ENCODE measurements around the gene SLC16A10. TPM values are rescaled to one million over a fixed set of nuclear protein-coding genes. Genes with fewer than 3 reads are reported as not detected.

The SLC16A10 gene
- total and polyA plus RNA-seq, 9 donors = 1.3 to 5.1 (median 2.5) TPM

DNA sequence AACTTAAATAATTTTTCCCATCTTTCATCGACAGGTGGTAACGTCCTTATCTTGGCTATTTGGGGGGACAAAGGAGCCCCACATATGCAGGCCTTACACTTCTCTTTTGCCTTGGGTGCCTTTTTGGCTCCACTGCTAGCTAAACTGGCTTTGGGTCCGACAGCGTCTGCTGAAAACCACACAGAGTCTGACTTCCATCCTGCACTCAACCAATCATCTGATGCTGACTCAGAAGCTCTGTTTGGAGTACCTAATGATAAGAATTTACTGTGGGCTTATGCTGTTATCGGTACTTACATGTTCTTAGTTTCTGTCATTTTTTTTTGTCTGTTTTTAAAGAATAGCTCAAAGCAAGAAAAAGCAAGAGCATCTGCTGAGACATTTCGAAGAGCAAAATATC is 178.5 kb downstream of the SLC16A10 start:
- 96% methylated on average over 3 of the region's 6 CpGs for WGBS (ENCODE audit: insufficient coverage)

DNA sequence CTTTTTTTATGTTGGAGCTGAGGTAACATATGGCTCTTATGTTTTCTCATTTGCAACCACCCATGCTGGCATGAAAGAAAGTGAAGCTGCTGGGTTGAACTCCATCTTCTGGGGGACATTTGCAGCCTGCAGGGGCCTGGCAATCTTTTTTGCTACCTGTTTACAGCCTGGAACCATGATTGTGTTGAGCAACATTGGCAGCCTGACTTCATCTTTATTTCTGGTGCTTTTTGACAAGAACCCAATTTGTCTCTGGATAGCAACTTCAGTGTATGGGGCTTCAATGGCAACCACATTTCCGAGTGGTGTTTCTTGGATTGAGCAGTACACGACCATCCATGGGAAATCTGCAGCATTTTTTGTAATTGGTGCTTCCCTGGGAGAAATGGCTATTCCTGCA is 179.0 kb downstream of the SLC16A10 start:
- Histone ChIP-seq H3K36me3 (ENCODE audit: control insufficient read depth, insufficient read depth, low read length) (peaks cover 53% of the 10 kb centered on the region), H3K4me3 (ENCODE audit: low read length) (no peak overlapping the region), H3K4me1 (ENCODE audit: control insufficient read depth, insufficient read depth, low read length) (no peaks in the 10 kb centered on the region), H3K27ac (ENCODE audit: low read length) (no peak overlapping the region), H3K9me3 (replicated peaks; ENCODE audit: control insufficient read depth, low read depth, low read length) (peaks cover 2% of the 10 kb centered on the region), H3K27me3 (ENCODE audit: control insufficient read depth, insufficient read depth, low read length) (no peaks in the 10 kb centered on the region)
- WGBS (ENCODE audit: insufficient coverage) = 83% methylated on average over 2 of the region's 2 CpGs
- DNase-seq = no peak

More for the DNA sequence above, 178.5 kb downstream of the SLC16A10 start:
- Histone ChIP-seq H3K36me3 (ENCODE audit: control insufficient read depth, insufficient read depth, low read length) (peaks cover 51% of the 10 kb centered on the region), H3K4me1 (ENCODE audit: control insufficient read depth, insufficient read depth, low read length) (no peaks in the 10 kb centered on the region), H3K27ac (ENCODE audit: low read length) (no peak overlapping the region), H3K9me3 (replicated peaks; ENCODE audit: control insufficient read depth, low read depth, low read length) (peaks cover 2% of the 10 kb centered on the region), H3K4me3 (ENCODE audit: low read length) (no peak overlapping the region), H3K27me3 (ENCODE audit: control insufficient read depth, insufficient read depth, low read length) (no peaks in the 10 kb centered on the region)
- no peak for DNase-seq

DNA sequence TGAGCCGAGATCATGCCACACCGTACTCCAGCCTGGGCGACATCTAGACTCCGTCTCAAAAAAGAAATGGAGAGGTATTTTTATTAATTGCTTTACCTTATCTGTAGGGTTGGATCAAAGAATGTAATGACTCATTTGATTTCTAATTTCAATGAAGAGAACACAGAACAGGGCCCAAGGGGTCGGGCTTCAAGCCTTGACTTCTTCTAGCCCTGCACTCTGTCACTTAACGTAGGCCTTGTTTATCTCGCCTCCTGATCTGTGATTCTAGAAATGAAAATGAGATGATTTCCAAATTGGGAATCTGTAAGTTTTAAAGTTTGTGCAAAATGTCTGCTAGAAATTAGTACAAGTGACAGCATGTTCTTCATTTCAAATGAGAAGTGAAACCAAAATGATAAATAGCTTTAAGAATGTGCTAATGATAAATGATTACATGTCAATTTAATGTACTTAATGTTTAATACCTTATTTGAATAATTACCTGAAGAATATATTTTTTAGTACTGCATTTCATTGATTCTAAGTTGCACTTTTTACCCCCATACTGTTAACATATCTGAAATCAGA is 180.5 kb downstream of the SLC16A10 start:
- 94% methylated on average over 2 of the region's 7 CpGs for WGBS (ENCODE audit: insufficient coverage)
- peaks cover 49% of the 10 kb centered on the region for H3K36me3 ChIP-seq (ENCODE audit: control insufficient read depth, insufficient read depth, low read length)
- no peaks in the 10 kb centered on the region for H3K4me1 ChIP-seq (ENCODE audit: control insufficient read depth, insufficient read depth, low read length)
- no peak overlapping the region for H3K4me3 ChIP-seq (ENCODE audit: low read length)
- H3K27ac ChIP-seq (ENCODE audit: low read length) = no peak overlapping the region
- no peak for DNase-seq
- H3K9me3 ChIP-seq (replicated peaks; ENCODE audit: control insufficient read depth, low read depth, low read length) = peaks cover 2% of the 10 kb centered on the region
- no peaks in the 10 kb centered on the region for H3K27me3 ChIP-seq (ENCODE audit: control insufficient read depth, insufficient read depth, low read length)

DNA sequence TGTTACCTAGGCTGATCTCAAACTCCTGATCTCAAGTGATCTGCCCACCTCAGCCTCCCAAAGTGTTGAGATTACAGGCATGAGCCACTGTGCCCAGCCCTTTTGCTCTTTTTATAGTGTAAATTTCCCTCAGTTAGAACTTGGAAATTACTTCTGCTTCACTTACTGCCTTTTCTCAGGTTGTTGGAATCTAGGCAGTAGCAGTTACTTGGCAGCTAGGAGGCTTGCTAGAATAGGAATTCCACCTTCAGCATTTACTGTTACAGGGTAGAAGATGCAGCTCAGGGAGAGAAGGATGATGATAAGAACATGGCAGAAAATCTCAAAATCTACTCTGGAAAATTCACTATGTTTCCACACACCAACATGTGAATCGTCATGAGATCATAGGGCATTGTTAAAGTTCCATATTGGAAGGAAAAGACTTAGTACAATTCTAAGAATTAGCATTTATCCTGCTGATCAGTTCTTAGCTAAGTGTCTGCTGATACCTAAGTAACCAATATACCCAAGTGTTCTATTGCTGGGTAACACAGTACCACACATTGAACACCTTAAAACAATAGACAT is 182.2 kb downstream of the SLC16A10 start:
- Histone ChIP-seq H3K4me3 (ENCODE audit: low read length) (no peak overlapping the region), H3K4me1 (ENCODE audit: control insufficient read depth, insufficient read depth, low read length) (no peaks in the 10 kb centered on the region), H3K27me3 (ENCODE audit: control insufficient read depth, insufficient read depth, low read length) (no peaks in the 10 kb centered on the region), H3K36me3 (ENCODE audit: control insufficient read depth, insufficient read depth, low read length) (peaks cover 46% of the 10 kb centered on the region), H3K27ac (ENCODE audit: low read length) (no peak overlapping the region), H3K9me3 (replicated peaks; ENCODE audit: control insufficient read depth, low read depth, low read length) (peaks cover 9% of the 10 kb centered on the region)
- no CpG with 5 or more reads among the region's 1 CpG for WGBS (ENCODE audit: insufficient coverage)
- no peak for DNase-seq

DNA sequence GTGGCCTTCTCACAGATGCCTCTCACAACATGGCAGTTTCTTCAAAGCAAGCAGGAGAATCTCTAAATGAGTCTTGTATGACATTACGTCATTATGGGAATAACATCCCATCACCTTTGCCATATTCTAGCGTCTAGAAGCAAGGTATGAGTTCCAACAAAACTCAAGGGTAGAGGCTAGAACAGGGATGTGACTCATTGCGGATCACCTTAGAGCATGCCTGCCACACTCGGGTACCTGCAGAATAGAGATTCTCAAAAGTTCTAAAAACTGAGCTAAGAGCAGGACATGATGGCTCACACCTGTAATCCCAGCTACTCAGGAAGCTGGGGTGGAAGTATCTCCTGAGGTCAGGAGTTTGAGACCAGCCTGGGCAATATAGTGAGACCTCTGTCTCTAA is 182.8 kb downstream of the SLC16A10 start:
- H3K4me3 ChIP-seq (ENCODE audit: low read length) = no peak overlapping the region
- peaks cover 46% of the 10 kb centered on the region for H3K36me3 ChIP-seq (ENCODE audit: control insufficient read depth, insufficient read depth, low read length)
- 95% methylated on average over 4 of the region's 4 CpGs for WGBS (ENCODE audit: insufficient coverage)
- DNase-seq = no peak
- H3K9me3 ChIP-seq (replicated peaks; ENCODE audit: control insufficient read depth, low read depth, low read length) = peaks cover 14% of the 10 kb centered on the region
- H3K27me3 ChIP-seq (ENCODE audit: control insufficient read depth, insufficient read depth, low read length) = no peaks in the 10 kb centered on the region
- no peak overlapping the region for H3K27ac ChIP-seq (ENCODE audit: low read length)
- H3K4me1 ChIP-seq (ENCODE audit: control insufficient read depth, insufficient read depth, low read length) = no peaks in the 10 kb centered on the region

DNA sequence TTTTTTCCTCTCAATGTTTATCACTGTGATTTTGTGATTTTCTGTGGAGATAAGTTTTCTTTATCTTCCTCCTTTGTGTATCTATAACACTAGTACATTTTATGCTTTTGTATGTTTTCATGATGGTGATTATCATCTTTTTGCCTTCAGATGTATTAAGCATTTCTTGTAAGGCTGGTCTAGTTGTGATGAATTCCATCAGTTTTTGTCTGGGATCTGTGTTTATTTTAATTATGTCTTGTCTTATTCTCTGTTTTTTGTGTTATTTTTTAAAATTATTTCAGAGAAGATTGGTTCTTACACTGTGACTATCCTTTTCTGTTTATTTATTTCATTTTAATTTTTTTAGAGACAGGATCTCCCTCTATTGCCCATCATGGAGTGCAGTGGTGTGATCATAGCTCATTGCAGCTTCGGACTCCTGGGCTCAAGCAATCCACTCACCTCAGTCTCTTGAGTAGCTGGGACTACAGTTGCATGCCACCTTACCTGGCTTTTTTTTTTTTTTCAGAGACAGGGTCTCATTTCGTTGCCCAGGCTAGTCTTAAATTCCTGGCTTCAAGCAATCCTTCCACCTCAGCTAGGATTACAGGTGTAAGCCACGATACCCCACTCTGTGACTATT is 187.4 kb downstream of the SLC16A10 start:
- Histone ChIP-seq H3K27ac (ENCODE audit: low read length) (no peak overlapping the region), H3K36me3 (ENCODE audit: control insufficient read depth, insufficient read depth, low read length) (peaks cover 51% of the 10 kb centered on the region), H3K9me3 (replicated peaks; ENCODE audit: control insufficient read depth, low read depth, low read length) (peaks cover 22% of the 10 kb centered on the region), H3K4me1 (ENCODE audit: control insufficient read depth, insufficient read depth, low read length) (no peaks in the 10 kb centered on the region), H3K27me3 (ENCODE audit: control insufficient read depth, insufficient read depth, low read length) (no peaks in the 10 kb centered on the region), H3K4me3 (ENCODE audit: low read length) (no peak overlapping the region)
- no CpG with 5 or more reads among the region's 3 CpGs for WGBS (ENCODE audit: insufficient coverage)
- no peak for DNase-seq

DNA sequence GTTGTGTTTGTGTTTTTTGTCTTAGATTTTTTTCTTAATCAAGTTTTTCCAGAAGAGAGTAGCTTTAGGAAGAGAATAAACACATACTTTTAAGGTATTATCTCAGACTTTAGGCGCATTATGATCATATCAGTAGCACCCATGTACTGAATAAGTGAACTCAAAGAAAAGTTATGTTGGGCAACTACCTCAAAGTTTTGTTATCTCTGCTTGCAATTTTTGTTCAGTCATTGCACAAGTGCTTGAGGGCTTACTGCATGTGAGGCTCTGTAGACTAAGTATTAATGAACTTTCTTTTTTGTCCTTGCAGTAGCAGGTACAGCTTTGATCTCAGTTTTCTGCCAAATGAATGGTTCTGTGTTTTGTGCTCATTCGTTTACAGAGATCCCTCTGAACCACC is 189.0 kb downstream of the SLC16A10 start:
- no peaks in the 10 kb centered on the region for H3K4me1 ChIP-seq (ENCODE audit: control insufficient read depth, insufficient read depth, low read length)
- peaks cover 20% of the 10 kb centered on the region for H3K9me3 ChIP-seq (replicated peaks; ENCODE audit: control insufficient read depth, low read depth, low read length)
- DNase-seq = no peak
- H3K4me3 ChIP-seq (ENCODE audit: low read length) = no peak overlapping the region
- no peak overlapping the region for H3K27ac ChIP-seq (ENCODE audit: low read length)
- no peaks in the 10 kb centered on the region for H3K27me3 ChIP-seq (ENCODE audit: control insufficient read depth, insufficient read depth, low read length)
- WGBS (ENCODE audit: insufficient coverage) = 100% methylated on average over 1 of the region's 2 CpGs
- H3K36me3 ChIP-seq (ENCODE audit: control insufficient read depth, insufficient read depth, low read length) = peaks cover 40% of the 10 kb centered on the region

DNA sequence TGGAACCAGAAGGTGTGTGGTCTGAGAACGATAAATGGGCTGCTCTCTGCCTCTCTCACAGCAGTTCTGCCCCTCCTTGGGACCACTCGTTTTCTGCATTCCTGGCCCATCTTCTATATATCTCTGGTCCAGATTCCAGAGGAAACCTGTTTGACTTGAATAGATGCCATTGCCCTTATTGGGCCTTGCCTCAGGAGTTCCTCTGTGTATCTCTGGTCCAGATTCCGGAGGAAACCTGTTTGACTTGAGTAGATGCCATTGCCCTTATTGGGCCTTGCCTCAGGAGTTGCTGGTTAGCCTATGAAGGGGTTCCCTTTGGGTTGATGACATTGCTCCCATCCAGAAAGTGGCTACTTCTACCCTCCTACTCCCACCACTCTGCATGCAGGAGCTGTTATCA is 189.4 kb downstream of the SLC16A10 start:
- Histone ChIP-seq H3K4me3 (ENCODE audit: low read length) (no peak overlapping the region), H3K9me3 (replicated peaks; ENCODE audit: control insufficient read depth, low read depth, low read length) (peaks cover 20% of the 10 kb centered on the region), H3K4me1 (ENCODE audit: control insufficient read depth, insufficient read depth, low read length) (no peaks in the 10 kb centered on the region), H3K27me3 (ENCODE audit: control insufficient read depth, insufficient read depth, low read length) (no peaks in the 10 kb centered on the region), H3K36me3 (ENCODE audit: control insufficient read depth, insufficient read depth, low read length) (peaks cover 40% of the 10 kb centered on the region), H3K27ac (ENCODE audit: low read length) (no peak overlapping the region)
- WGBS (ENCODE audit: insufficient coverage) = 100% methylated on average over 2 of the region's 3 CpGs
- DNase-seq = no peak

DNA sequence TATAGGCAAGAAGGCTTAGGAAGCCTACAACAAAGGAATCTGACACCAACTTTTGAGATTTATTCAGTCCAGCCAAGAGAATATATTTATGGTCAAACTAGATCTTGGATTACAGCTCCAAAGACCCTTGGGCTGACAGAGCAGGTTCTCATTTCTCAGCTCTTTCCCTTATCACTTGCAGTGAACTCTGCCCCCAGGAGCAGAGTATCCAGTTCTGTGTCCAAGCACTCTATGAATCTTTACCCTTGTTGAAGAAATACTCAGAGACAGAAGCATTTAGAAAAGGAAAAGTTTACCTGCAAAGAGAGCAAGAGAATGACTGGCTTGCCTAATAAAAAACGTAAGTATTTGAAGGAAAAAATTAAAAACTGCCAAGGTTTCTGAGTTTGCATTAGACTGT is 190.5 kb downstream of the SLC16A10 start:
- no peaks in the 10 kb centered on the region for H3K27me3 ChIP-seq (ENCODE audit: control insufficient read depth, insufficient read depth, low read length)
- H3K27ac ChIP-seq (ENCODE audit: low read length) = no peak overlapping the region
- no peaks in the 10 kb centered on the region for H3K4me1 ChIP-seq (ENCODE audit: control insufficient read depth, insufficient read depth, low read length)
- WGBS (ENCODE audit: insufficient coverage) = no CpG with 5 or more reads among the region's 1 CpG
- no peak for DNase-seq
- no peak overlapping the region for H3K4me3 ChIP-seq (ENCODE audit: low read length)
- H3K9me3 ChIP-seq (replicated peaks; ENCODE audit: control insufficient read depth, low read depth, low read length) = peaks cover 20% of the 10 kb centered on the region
- peaks cover 40% of the 10 kb centered on the region for H3K36me3 ChIP-seq (ENCODE audit: control insufficient read depth, insufficient read depth, low read length)

DNA sequence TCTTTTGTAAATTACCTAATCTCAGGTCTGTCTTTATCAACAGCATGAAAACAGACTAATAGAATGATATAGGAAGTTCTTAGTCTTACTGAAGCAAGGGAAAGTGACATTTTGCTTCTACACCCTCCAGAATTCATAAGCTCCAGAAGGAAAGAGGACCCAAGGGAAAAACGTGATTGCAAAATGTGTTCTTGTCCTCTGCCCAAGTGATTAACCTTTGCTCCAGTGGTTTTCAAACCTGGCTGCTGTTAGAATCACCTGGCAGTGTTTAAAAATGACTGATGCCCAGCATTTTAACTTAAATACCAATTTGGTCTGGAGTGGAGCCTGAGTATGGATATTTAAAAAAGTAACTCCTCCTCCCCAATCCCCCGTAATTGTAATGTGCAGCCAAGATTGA is 191.4 kb downstream of the SLC16A10 start:
- H3K36me3 ChIP-seq (ENCODE audit: control insufficient read depth, insufficient read depth, low read length) = peaks cover 44% of the 10 kb centered on the region
- no peak for DNase-seq
- WGBS (ENCODE audit: insufficient coverage) = no CpG with 5 or more reads among the region's 2 CpGs

More for the DNA sequence above, 191.4 kb downstream of the SLC16A10 start:
- Histone ChIP-seq H3K4me3 (ENCODE audit: low read length) (no peak overlapping the region), H3K27ac (ENCODE audit: low read length) (no peak overlapping the region), H3K4me1 (ENCODE audit: control insufficient read depth, insufficient read depth, low read length) (no peaks in the 10 kb centered on the region), H3K27me3 (ENCODE audit: control insufficient read depth, insufficient read depth, low read length) (no peaks in the 10 kb centered on the region), H3K9me3 (replicated peaks; ENCODE audit: control insufficient read depth, low read depth, low read length) (peaks cover 16% of the 10 kb centered on the region)

Data from muscle of leg (tissue), 11 donors.